Hypothalamus (tissue), 51 donors: ENCODE measurements around the gene SPINT2.
A peak's percentile ranks its signal among the peaks of the same experiment; 100 is the strongest.

Source experiments
- DNase-seq, 51 donors: peaks; one replicate each; lab custom pipeline; 2025; lab: John Stamatoyannopoulos, UW

SPINT2 gene

DNA sequence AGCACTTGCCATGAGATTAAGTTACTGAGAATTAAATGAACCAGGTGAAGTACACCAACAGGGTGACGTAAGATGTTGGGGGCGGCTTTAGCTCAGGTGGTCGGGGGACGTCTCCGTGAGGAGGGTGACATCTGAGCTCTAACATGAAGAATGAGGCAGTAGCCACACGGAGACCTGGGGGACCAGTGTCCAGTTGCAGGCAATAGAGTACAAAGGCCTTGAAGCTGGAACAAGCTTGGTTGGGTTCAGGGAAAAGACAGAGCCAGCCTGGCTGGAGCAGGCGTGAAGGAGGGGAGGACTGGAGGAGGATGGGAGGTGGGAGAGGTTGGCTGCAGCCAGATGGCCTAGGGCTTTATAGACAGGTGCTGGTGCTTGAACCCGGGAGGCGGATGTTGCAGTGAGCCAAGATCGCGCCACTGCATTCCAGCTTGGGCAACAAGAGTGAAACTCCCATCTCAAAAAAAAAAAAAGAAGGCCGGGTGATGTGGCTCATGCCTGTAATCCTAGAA is 1.6 kb downstream of the SPINT2 start:
- no peak for DNase-seq

GRCh38 chr19:38266981-38267597 is 2.7 kb downstream of the SPINT2 start:
- peak in 1 of 51 donors; percentile 49 for DNase-seq

DNA sequence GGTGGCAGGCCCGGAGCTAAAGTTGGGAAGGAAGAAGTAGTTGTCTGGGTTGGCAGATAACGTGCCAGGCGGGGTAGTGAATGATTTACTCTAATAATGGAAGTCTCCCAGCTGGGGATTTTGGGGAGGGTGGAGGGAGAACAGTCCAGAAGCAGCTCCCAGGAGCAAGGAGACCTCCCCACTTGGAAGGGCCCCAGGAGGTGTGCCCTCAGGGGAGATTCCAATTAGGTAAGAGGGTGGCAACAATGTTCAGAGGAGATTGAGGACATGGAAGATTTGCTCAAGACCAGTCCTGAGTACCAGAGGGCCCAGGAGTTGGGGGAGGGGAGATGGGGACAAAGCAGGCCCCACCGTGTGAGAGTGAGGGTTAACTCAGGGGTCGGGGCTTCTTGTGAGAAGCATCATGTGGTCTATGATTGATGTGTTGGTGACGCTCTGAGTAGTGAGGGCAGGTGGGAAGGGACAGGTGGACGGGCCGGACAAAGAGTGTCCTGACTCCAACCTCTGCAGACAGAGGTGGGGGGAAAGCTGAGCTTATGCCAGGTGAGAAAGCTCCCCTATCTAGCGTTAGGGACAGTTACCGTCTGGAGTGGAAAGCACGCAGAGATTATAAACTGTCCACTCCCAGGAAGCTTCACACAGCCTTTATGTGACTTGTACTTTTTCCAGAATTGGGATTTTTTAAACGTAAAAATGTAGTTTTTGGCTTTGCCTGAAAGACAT is 3.5 kb downstream of the SPINT2 start:
- DNase-seq = no peak

- no peak for DNase-seq
Measured at GRCh38 chr19:38268539-38268938, 4.2 kb downstream of the SPINT2 start.

- no peak for DNase-seq
Measured at GRCh38 chr19:38270587-38271167, 6.3 kb downstream of the SPINT2 start.

DNA sequence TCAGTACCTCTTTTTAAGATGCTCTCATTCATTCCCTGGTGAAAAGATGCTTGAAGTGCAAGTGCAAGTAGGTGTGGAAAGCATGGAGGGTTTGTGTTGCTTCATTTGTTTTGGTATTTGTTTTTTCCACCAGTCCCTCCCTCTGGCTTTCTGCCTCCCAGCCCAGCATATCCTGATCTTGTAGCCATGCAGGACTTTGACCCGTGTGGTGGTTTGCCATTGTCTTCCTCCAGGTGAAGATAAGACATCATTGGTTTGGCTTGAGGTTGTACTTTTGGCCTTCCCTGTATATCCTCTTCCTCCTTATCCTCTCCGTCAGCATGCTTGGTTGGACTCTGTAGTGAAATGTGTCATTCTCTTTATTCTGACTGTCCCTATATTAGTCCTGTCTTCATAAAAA is 9.1 kb downstream of the SPINT2 start:
- no peak for DNase-seq

DNA sequence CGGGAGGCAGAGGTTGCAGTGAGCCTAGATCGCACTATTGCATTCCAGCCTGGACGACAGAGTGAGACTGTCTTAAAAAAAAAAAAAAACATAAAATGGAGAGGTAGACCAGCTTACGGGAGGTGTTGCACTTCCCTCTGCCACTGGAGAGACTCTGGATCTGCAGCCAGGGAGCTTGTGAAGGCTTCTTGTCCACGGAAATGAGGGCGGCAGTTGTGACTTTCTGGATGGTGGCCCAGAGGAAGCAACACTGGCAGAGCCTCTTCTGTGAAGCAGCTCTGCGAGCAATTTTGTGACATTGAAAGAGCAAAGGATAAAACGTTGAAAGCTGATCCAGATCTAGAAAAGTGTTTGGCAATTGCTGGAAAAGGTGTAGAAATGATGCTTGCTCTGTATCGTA is 10.4 kb downstream of the SPINT2 start:
- peak in 37 of 51 donors; percentile 7 to 83 (median 49) for DNase-seq

DNA sequence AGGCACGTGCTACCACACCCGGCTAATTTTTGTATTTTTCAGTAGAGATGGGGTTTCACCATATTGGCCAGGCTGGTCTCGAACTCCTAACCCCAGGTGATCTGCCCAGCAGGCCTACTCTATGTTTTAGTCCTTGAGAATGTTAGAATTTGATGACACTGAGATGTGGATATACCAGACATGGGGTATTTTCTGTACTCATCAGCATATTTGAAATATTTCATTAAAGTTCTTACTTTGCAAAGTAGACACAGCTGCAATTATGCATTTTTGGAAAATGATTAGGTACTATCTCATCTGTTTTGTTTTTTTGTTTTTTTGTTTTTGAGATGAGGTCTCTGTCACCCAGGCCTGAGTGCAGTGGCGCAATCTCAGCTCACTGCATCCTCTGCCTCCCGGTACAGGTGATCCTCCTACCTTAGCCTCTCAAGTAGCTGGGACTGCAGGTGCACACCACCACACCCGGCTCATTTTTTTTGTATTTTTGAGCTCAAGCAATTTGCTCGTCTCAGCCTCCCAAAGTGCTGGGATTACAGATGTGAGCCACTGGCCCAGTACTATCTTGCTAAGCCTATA is 12.7 kb downstream of the SPINT2 start:
- no peak for DNase-seq

DNA sequence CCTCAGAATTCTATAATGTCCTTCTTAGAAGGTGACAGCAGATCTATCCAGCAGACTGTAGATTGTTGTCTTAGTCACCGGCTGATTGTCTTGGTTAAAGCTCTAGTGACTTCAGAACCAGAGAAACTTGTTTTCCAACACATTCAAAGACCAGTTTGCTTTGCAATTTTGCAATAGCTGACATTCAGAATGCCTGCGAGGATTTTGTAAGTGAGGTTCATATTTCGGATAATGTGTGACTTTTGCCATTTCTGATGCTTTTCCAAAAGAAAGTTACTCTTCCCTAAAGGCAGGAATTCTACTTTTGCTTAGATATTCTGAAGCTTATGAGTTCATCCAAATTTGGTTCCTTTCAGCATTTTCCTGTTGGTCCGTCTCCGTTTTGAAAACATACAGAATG is 13.2 kb downstream of the SPINT2 start:
- no peak for DNase-seq

DNA sequence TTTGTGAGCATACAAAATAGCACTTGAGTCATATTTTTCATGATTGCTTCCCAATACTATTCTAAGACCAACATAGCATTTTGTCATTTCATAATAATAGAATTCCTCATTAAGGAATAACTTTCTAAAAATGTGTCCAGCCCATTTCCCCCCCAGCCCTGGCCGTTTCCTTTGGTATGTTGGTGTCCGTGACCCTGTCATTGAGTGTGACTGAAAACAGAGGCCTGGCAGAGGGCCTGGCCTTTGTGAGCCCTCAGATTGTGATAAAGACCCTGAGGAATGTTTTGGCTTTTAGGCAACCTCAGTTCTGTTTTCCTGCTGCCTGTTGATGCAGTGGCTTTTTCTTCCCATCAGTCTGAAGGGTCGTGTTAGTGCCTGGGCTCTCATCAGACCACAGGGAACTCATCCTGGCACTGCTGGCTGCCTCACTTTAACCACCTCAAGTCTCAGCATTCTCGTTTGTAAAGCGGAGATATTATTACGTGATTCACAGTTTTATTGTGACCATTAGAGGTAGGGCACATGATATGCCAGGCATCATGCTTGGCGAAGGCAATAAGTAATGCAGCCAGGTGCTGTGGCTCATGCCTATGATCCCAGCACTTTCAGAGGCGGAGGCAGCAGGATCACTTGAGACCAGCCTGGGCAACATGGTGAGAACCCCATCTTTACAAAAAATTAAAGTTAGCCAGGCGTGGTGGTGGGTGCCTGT is 13.8 kb downstream of the SPINT2 start:
- no peak for DNase-seq

DNA sequence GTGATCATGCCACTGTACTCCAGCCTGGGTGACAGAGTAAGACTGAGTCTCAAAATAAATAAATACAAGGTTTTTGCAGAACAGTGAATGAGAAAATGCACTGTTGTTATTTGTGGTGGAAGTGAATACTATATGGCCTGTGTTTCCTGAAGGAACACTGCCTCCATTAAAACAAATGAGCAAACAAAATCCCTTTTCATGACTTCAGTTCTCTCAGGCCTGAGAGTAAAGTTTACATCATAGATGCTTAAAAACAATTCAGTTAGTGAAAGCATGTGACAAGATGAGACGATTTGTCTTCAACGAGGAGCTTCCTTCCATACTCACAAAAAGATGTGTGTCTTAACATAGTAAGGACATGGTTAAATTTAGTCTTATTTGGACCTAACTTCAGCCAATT is 14.4 kb downstream of the SPINT2 start:
- DNase-seq = no peak

DNA sequence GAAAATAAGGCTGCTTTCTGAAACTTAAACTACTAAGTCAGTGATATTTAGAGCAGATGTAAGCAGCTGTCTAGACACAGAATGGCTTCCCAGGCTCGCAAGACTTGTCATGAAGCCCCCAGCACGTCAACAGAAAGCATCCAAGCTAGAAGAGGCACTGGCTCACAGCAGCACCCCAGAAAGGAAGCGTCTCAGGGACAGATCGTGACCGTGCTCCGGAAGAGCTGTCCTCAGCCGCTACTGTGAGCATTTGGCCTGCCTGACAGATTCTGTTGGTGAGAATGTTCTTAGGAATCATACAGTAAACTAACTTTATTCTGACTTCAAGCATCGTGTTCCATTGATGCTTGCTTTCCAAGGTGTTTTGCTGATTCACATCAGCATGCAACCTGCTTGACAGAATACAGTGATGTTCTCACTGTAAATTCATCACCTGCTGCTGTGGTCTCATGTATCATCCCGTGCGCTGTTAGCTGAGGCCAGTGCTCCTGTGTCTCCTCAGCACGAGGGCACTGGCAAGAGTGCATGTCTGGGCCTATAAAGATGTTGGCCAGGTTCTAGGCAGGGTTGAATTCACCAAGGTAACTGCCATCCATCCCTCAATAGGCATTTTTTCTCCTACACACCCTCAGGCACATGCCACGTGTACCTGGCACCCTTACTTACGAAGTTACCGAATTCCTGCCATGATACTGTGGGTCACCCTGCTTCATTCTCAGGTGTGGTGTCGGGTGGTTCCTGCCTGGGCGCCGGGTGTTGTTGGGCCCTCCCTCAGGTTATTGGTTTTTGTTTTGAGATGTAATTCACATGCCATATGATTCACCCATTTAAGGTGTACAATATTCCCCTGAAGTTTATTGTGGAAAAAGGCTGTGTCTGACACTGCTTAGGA is 15.9 kb downstream of the SPINT2 start:
- no peak for DNase-seq

- no peak for DNase-seq
Measured at GRCh38 chr19:38281811-38282566, 17.6 kb downstream of the SPINT2 start.

- DNase-seq = no peak
Measured at GRCh38 chr19:38283271-38283670, 18.9 kb downstream of the SPINT2 start.

DNA sequence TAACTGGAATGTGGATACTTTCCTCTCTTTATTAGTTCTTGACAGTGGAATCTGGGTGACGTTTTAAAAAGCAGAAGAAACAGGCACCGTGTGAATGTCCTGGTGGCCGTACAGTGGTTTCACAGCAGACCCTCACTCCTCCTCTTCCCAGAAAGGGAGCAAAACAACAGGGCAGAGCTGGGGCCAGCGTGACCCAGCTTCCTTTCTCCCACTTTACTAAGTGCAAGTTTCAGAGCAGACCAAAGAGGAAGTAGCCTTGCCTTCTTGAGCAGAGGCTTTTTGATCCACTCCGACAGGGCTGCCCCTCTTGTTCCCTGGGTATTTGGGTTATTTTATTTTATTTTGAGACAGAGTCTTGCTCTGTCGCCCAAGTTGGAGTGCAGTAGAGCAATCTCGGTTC is 20.0 kb downstream of the SPINT2 start:
- DNase-seq = peak in 5 of 51 donors; percentile 6 to 21 (median 14)

GRCh38 chr19:38285567-38285966 is 21.2 kb downstream of the SPINT2 start:
- no peak for DNase-seq

DNA sequence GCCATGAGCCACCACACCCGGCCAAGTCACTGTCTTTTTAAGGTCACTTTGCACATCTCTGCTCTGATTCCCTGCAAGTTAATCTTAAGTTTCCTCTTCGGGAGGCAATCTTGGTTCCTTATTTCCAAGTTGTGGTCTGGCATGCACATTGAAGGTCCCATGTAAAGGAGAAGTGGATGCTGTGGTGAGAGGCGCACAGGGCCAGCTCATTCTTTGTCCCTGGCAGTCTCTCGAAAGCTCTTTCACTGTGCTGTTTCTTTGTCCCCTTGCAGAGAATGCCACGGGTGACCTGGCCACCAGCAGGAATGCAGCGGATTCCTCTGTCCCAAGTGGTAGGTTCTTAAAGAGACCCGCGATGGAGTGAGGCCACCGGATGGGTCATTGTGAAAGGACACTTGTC is 23.2 kb downstream of the SPINT2 start:
- DNase-seq = peak in 5 of 51 donors; percentile 10 to 25 (median 17)

- DNase-seq = no peak
Measured at GRCh38 chr19:38288123-38288855, 23.9 kb downstream of the SPINT2 start.
